Pancreas (tissue), 10 donors: ENCODE measurements around the gene SUPT20H. TPM values are rescaled to one million over a fixed set of nuclear protein-coding genes. Genes with fewer than 3 reads are reported as not detected.

Experiments
- ATAC-seq, 4 donors: fragments of 200-7000 bp; cut with Tn5 transposase; one replicate each; pipeline versions ENCODE4 v1.8.0 to v1.9.1; 2020; ENCODE audit warnings: mild to moderate bottlenecking in 4 of 4, moderate library complexity in 4 of 4
- DNase-seq, 6 donors: peaks; one replicate each; pipeline ENCODE4 v3.0.0-alpha.2; 2020
- FAIRE-seq: peaks from 2 replicates; lab custom pipeline; 2012; peaks lifted over from hg19 to GRCh38; lab: Jason Lieb, UNC
- H3K27ac ChIP-seq, 4 donors: fragments of 200-600 bp; sonication (generic); 1 replicate in 3 of 4; 2 replicates in 1 of 4; pipeline versions ENCODE4 v1.5.0 to v1.8.0; 2020
- H3K27me3 ChIP-seq, 4 donors: fragments of 200-600 bp; one replicate each; pipeline ENCODE4 v1.8.0; 2021
- H3K36me3 ChIP-seq, 3 donors: fragments of 200-600 bp; sonication (generic) in 1 of 3; one replicate each; pipeline versions ENCODE4 v1.5.0 to v1.8.0; 2020 to 2021
- H3K4me1 ChIP-seq, 3 donors: fragments of 200-600 bp; one replicate each; pipeline ENCODE4 v1.8.0; 2021
- H3K4me3 ChIP-seq, 4 donors: fragments of 200-600 bp; sonication (generic) in 2 of 4; one replicate each; pipeline versions ENCODE4 v1.5.0 to v1.8.0; 2020 to 2021
- H3K9me3 ChIP-seq, 4 donors: fragments of 200-600 bp; one replicate each; pipeline ENCODE4 v1.8.0; 2021
- WGBS, 2 donors: extraction: QIAGEN DNeasy Blood & Tissue Kit; methylation state at CpG; one replicate each; pipeline ENCODE4 v1.1.7; 2013; 5-methylcytosine and 5-hydroxymethylcytosine counted together
- intact Hi-C, 3 donors: fragments of 100-400 bp; cut with DNase I; formaldehyde crosslinking; loops; one replicate each; pipeline versions ENCODE4 v1.11.1 to v1.14.2; 2022
- polyA plus RNA-seq, 2 donors: library from polyadenylated mRNA; stranded (reverse); fragments of 200-250 nt; gene quantifications; one replicate each; pipeline ENCODE4 v1.2.3, GENCODE V29; 2013
- total RNA-seq, 6 donors: library from RNA; stranded (reverse); fragmentation: NEBNext Ultra II Directional in 4 of 6; extraction: Animal tissue kit (Norgen Biotek cat#: 25700) in 4 of 6; gene quantifications; one replicate each; pipeline versions ENCODE4 v1.2.1 to v1.2.4, GENCODE V29; 2021 to 2023
- TF ChIP-seq, protein P1 (sequence below), 4 donors: fragments of 200-600 bp; sonication (generic) in 3 of 4; IDR thresholded peaks; one replicate each; pipeline versions ENCODE4 v1.5.0 to v1.8.0; 2021; ENCODE audit warnings: antibody characterized with exemption in 4 of 4
- donor health status: healthy with polysubstance abuse.
- donor health status: DM: no; HTN: no; CAD: no; lungs with moderate emphysema.
- donor health status: DM: no; HTN: no; CAD: no.
- donor health status: control.
- donor health status: control.
- donor health status: Bipolar disorder and iron deficiency.
- donor health status: DM: yes; HTN: yes; CAD: no.
- donor health status: DM: no; HTN: no; CAD: no.
- donor health status: DM: no; HTN: no; CAD: no.
- donor health status: DM: yes; HTN: yes; CAD: no.

The SUPT20H gene
- total and polyA plus RNA-seq, 8 donors, result 15.3 to 33.4 (median 20.4) TPM

DNA sequence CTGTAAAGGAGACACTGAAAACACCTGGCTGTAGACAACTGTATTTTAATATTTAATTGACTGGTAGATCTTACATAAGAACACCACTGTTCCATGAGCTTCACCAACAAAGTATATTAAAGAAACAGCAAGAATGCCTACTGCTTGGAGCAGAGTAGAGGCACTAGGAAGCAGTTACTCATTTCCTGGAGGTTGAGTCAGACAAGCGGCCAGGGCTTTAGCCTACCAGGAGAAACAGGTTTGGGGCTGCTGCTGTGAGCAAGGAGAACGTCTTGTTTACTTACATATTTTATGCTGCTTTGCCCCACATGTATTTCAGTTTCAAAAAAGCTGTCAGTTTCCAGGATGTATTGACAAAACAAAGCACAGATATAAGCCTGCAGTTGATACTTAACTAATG, 93.7 kb downstream of the SUPT20H start:
- 80 to 84% methylated on average over 2 of the region's 2 CpGs for WGBS, 2 donors
- no peaks in the 10 kb centered on the region for H3K9me3 ChIP-seq
- ATAC-seq (no peak), DNase-seq (no peak), FAIRE-seq (no peak)
- H3K27me3 ChIP-seq, result no peaks in the 10 kb centered on the region
- intact Hi-C loops, result no loop called here
- TF ChIP-seq, protein P1, sequence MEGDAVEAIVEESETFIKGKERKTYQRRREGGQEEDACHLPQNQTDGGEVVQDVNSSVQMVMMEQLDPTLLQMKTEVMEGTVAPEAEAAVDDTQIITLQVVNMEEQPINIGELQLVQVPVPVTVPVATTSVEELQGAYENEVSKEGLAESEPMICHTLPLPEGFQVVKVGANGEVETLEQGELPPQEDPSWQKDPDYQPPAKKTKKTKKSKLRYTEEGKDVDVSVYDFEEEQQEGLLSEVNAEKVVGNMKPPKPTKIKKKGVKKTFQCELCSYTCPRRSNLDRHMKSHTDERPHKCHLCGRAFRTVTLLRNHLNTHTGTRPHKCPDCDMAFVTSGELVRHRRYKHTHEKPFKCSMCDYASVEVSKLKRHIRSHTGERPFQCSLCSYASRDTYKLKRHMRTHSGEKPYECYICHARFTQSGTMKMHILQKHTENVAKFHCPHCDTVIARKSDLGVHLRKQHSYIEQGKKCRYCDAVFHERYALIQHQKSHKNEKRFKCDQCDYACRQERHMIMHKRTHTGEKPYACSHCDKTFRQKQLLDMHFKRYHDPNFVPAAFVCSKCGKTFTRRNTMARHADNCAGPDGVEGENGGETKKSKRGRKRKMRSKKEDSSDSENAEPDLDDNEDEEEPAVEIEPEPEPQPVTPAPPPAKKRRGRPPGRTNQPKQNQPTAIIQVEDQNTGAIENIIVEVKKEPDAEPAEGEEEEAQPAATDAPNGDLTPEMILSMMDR (IDR thresholded peaks at IDR 0.05), result no peak
- H3K36me3 ChIP-seq, result peaks cover 0 to 55% (median 16%) of the 10 kb centered on the region in 3 donors
- no peaks in the 10 kb centered on the region for H3K4me1 ChIP-seq
- no peak overlapping the region for H3K4me3 ChIP-seq
- H3K27ac ChIP-seq, result no peak overlapping the region

DNA sequence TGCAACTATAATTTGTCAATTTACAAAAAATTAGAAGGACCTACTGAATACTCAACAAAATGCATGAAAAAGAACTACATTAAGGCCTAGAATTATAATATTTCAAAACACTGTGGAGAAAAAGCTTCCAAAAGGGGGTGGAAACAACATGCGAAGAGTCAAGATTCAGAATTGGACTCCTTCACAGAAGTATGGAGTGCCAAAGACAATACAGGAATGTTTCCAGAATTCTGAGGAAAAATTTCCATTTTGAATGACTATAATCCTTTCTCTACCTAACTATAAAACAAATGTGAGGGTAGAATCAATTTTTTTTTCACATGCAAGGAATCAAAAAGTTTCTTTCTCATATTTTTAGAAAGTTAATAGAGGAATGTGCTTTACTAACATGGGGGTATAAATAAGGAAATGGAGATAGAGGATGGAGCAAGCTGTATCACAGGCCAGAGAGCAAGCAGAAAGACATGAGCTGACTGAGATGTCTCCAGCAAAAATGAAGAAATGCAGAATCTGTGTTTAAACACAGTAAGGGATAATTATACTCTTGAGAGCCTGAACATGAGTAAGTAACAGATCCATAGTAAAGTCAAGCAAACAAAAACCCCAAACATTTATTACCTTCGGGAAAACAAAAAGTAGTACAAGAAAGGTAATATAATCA, 99.9 kb downstream of the SUPT20H start:
- H3K27me3 ChIP-seq, result no peaks in the 10 kb centered on the region
- TF ChIP-seq, protein P1 (IDR thresholded peaks at IDR 0.05), result no peak
- ATAC-seq (no peak), FAIRE-seq (no peak), DNase-seq (no peak)
- H3K4me3 ChIP-seq, result no peak overlapping the region
- intact Hi-C loops, result no loop called here
- H3K4me1 ChIP-seq, result no peaks in the 10 kb centered on the region
- no peaks in the 10 kb centered on the region for H3K9me3 ChIP-seq
- H3K36me3 ChIP-seq, result peaks cover 0 to 24% (median 12%) of the 10 kb centered on the region in 3 donors
- 90 to 95% methylated on average over 2 of the region's 2 CpGs for WGBS, 2 donors
- no peak overlapping the region for H3K27ac ChIP-seq

Other genes starting within 250 kb of the SUPT20H start
- 1 to 10 TPM; 2.0 to 3.1 (median 2.3) TPM for gene RFXAP, start 240.5 kb downstream of the SUPT20H start, total RNA-seq
- 1 to 10 TPM; 1.8 to 4.1 TPM for gene RFXAP, start 240.5 kb downstream of the SUPT20H start, polyA plus RNA-seq
- 1 to 10 TPM in 3 of 6 donors, under 1 TPM in 3; 0.32 to 1.6 (median 1.0) TPM for gene SMAD9, start 139.4 kb downstream of the SUPT20H start, total RNA-seq
- gene SMAD9, start 139.4 kb downstream of the SUPT20H start, polyA plus RNA-seq, result 1 to 10 TPM in 1 of 2 donors, under 1 TPM in 1; 0.68 to 1.3 TPM
- gene ALG5, start 60.3 kb downstream of the SUPT20H start, total RNA-seq, result 10 to 100 TPM; 30.9 to 62.6 (median 40.8) TPM
- gene ALG5, start 60.3 kb downstream of the SUPT20H start, polyA plus RNA-seq, result 10 to 100 TPM; 37.0 to 49.5 TPM
- gene EXOSC8, start 58.9 kb downstream of the SUPT20H start, total RNA-seq, result 10 to 100 TPM; 12.9 to 17.5 (median 13.2) TPM
- gene EXOSC8, start 58.9 kb downstream of the SUPT20H start, polyA plus RNA-seq, result 10 to 100 TPM; 40.3 to 63.7 TPM
- gene CSNK1A1L, start 46.0 kb upstream of the SUPT20H start, total RNA-seq, result not detected
- gene CSNK1A1L, start 46.0 kb upstream of the SUPT20H start, polyA plus RNA-seq, result not detected